Osteoblast (primary cell): ENCODE measurements around the gene RFK. TPM values are rescaled to one million over a fixed set of nuclear protein-coding genes. Genes with fewer than 3 reads are reported as not detected.
A peak's percentile ranks its signal among the peaks of the same experiment; 100 is the strongest.

Experiments
- DNase-seq: peaks from one replicate; pipeline ENCODE4 v3.0.0; 2011; ENCODE audit warnings: low spot score, mixed read lengths; ENCODE audit not compliant: insufficient read length; ENCODE audit errors: missing footprints
- H2AFZ ChIP-seq: 2 replicates; pipeline ENCODE4 v1.6.0; 2011; ENCODE audit warnings: mild to moderate bottlenecking, low read length
- H3K27ac ChIP-seq: 2 replicates; pipeline ENCODE4 v1.5.1; 2011; ENCODE audit warnings: mild to moderate bottlenecking, low read depth, low read length, moderate library complexity
- H3K27me3 ChIP-seq: 2 replicates; pipeline ENCODE4 v1.6.0; 2012; ENCODE audit warnings: mild to moderate bottlenecking, control low read depth, inconsistent platforms, low read length, moderate library complexity; ENCODE audit not compliant: insufficient read depth
- H3K36me3 ChIP-seq: 2 replicates; pipeline ENCODE4 v1.5.1; 2011; ENCODE audit warnings: mild to moderate bottlenecking, low read length, control low read depth, moderate library complexity; ENCODE audit not compliant: insufficient read depth
- H3K4me1 ChIP-seq: 2 replicates; pipeline ENCODE4 v1.5.1; 2011; ENCODE audit warnings: mild to moderate bottlenecking, low read length, control low read depth, moderate library complexity; ENCODE audit not compliant: insufficient read depth
- H3K4me2 ChIP-seq: 2 replicates; pipeline ENCODE4 v1.6.0; 2011; ENCODE audit warnings: mild to moderate bottlenecking, low read length; ENCODE audit not compliant: insufficient read depth
- H3K4me3 ChIP-seq: fragments of 200-600 bp; sonication (generic); 3 replicates; pipeline ENCODE4 v1.5.1; 2012; ENCODE audit warnings: mild to moderate bottlenecking, low read length, inconsistent platforms; ENCODE audit not compliant: insufficient read depth
- H3K79me2 ChIP-seq: 2 replicates; pipeline ENCODE4 v1.6.0; 2012; ENCODE audit warnings: mild to moderate bottlenecking, low read length, control low read depth, inconsistent platforms; ENCODE audit not compliant: insufficient read depth
- H3K9me3 ChIP-seq: 2 replicates; pipeline ENCODE4 v1.5.1; 2011; ENCODE audit warnings: low read depth, low read length, control low read depth
- H4K20me1 ChIP-seq: 2 replicates; pipeline ENCODE4 v1.6.0; 2012; ENCODE audit warnings: mild to moderate bottlenecking, low read length, control low read depth; ENCODE audit not compliant: insufficient read depth
- total RNA-seq: library from RNA; depleted of rRNA; stranded (reverse); fragments of >200 nt; gene quantifications from 2 replicates; pipeline ENCODE4 v1.2.3, GENCODE V29; 2012
- TF ChIP-seq, protein P1 (sequence below): IDR thresholded peaks from 2 replicates; pipeline ENCODE4 v1.5.1; 2011; ENCODE audit warnings: mild to moderate bottlenecking, low read depth, low read length, moderate library complexity; ENCODE audit errors: extremely low read depth

Gene RFK
- total RNA-seq, 1 donor, result 25.0 TPM

DNA sequence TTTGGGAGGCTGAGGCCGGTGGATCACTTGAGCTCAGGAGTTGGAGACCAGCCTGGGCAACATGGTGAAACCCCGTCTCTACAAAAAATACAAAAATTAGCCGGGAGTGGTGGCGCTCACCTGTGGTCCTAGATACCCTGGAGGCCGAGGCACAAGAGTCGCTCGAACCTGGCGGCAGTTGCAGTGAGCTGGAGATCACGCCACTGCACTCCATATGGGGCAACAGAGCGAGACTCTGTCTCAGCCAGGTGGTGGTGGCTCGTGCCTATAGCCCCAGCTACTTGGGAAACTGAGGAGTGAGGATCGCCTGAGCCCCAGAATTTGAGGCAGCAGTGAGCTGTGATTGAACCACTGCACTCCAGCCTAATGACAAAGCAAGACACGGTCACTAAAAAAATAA lies 2.4 kb upstream of the RFK start:
- Histone ChIP-seq H2AFZ (no peak overlapping the region), H3K4me1 (peaks cover 6% of the 10 kb centered on the region), H3K4me2 (no peak overlapping the region), H3K9me3 (no peaks in the 10 kb centered on the region), H3K36me3 (no peaks in the 10 kb centered on the region), H3K27ac (no peak overlapping the region), H4K20me1 (no peaks in the 10 kb centered on the region), H3K27me3 (no peaks in the 10 kb centered on the region), H3K79me2 (peaks cover 23% of the 10 kb centered on the region), H3K4me3 (no peak overlapping the region)
- TF ChIP-seq, protein P1, sequence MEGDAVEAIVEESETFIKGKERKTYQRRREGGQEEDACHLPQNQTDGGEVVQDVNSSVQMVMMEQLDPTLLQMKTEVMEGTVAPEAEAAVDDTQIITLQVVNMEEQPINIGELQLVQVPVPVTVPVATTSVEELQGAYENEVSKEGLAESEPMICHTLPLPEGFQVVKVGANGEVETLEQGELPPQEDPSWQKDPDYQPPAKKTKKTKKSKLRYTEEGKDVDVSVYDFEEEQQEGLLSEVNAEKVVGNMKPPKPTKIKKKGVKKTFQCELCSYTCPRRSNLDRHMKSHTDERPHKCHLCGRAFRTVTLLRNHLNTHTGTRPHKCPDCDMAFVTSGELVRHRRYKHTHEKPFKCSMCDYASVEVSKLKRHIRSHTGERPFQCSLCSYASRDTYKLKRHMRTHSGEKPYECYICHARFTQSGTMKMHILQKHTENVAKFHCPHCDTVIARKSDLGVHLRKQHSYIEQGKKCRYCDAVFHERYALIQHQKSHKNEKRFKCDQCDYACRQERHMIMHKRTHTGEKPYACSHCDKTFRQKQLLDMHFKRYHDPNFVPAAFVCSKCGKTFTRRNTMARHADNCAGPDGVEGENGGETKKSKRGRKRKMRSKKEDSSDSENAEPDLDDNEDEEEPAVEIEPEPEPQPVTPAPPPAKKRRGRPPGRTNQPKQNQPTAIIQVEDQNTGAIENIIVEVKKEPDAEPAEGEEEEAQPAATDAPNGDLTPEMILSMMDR, result no peak
- no peak for DNase-seq

DNA sequence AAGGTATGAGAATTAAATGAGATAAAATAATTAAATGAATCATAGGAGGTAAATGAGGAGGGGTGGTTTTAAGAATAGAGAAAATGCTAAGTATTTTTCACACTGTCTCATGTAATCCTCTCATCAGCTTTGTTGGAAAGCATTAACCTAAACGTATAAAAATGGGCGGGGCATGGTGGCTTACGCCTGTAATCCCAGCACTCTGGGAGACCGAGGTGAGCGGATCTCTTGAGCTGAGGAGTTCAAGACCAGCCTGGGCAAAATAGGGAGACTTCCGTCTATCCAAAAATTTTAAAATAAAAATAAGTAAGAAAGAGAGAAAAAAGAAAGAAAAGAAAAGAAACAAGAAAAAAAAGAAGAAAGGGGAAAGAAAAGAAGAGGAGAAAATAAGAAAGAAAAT lies 1.9 kb upstream of the RFK start:
- Histone ChIP-seq H3K79me2 (peaks cover 26% of the 10 kb centered on the region), H3K4me3 (no peak overlapping the region), H4K20me1 (no peaks in the 10 kb centered on the region), H3K4me1 (peaks cover 6% of the 10 kb centered on the region), H3K27me3 (no peaks in the 10 kb centered on the region), H3K27ac (no peak overlapping the region), H3K9me3 (no peaks in the 10 kb centered on the region), H3K4me2 (no peak overlapping the region), H3K36me3 (no peaks in the 10 kb centered on the region), H2AFZ (no peak overlapping the region)
- DNase-seq, result no peak
- TF ChIP-seq, protein P1, result no peak

- H3K9me3 ChIP-seq, result no peaks in the 10 kb centered on the region
- H2AFZ ChIP-seq, result peak overlapping the region; percentile 60
- no peaks in the 10 kb centered on the region for H3K36me3 ChIP-seq
- TF ChIP-seq, protein P1, result no peak
- H3K4me1 ChIP-seq, result peaks cover 6% of the 10 kb centered on the region
- no peak overlapping the region for H3K4me3 ChIP-seq
- H4K20me1 ChIP-seq, result no peaks in the 10 kb centered on the region
- H3K4me2 ChIP-seq, result peak overlapping the region; percentile 95
- DNase-seq, result no peak
- H3K27me3 ChIP-seq, result no peaks in the 10 kb centered on the region
- peak overlapping the region; percentile 92 for H3K27ac ChIP-seq
- peaks cover 32% of the 10 kb centered on the region for H3K79me2 ChIP-seq
Observed at GRCh38 chr9:76395381-76395780, 1.2 kb upstream of the RFK start.

- H3K36me3 ChIP-seq, result no peaks in the 10 kb centered on the region
- no peaks in the 10 kb centered on the region for H3K27me3 ChIP-seq
- H3K4me3 ChIP-seq, result peak overlapping the region; percentile 96
- H4K20me1 ChIP-seq, result no peaks in the 10 kb centered on the region
- TF ChIP-seq, protein P1, result no peak
- peak; percentile 58 for DNase-seq
- H3K4me1 ChIP-seq, result peaks cover 6% of the 10 kb centered on the region
- peak overlapping the region; percentile 98 for H2AFZ ChIP-seq
- peak overlapping the region; percentile 95 for H3K4me2 ChIP-seq
- H3K9me3 ChIP-seq, result no peaks in the 10 kb centered on the region
- peak overlapping the region; percentile 92 for H3K27ac ChIP-seq
- peaks cover 32% of the 10 kb centered on the region for H3K79me2 ChIP-seq
Observed at GRCh38 chr9:76394960-76395252, 680 bp upstream of the RFK start.
